ENCODE results near the gene SRXN1. TPM values are rescaled to one million over a fixed set of nuclear protein-coding genes. Genes with fewer than 3 reads are reported as not detected.
"Not testable (repeated sequence)": the region's sequence is repeated elsewhere in the genome, so short reads cannot be mapped to it uniquely, and the experiment has no call there.

The SRXN1 gene
- total RNA-seq, 2 donors from 2014 or later = 5.6 to 9.7 TPM

DNA sequence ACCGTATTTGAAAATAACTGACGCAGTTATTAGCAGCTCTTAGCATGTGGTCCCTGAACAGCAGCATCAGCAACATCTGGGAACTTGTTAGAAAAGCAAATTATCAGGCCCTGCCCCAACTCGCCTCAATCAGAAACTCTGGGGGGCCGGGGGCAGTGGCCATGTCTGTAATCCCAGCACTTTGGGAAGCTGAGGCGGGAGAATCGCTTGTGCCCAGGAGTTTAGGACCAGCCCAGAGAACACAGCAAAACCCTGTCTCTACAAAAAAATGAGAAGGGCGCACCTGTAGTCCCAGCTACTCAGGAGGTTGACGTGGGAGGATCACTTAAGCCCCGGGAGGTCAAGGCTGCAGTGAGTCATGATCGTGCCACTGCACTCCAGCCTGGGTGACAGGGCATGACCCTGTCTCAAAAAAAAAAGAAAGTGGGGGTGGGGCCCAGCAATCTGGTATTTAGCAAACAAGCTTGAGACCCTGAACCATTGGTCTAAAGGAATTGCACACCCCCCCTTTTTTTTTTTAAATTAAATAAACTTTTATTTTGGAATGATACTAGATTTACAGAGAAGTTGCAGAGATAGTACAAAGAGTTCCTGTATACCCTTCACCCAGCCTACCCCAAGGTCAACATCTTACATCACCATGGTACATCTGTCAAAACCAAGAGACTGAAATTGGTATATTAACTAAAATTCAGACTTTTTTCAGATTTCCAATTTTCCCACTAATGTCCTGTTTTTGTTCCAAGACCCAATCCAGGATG is 6.7 kb downstream of the SRXN1 start:
- Mint-ChIP-seq H3K27ac (no peak overlapping the region), H3K4me1 (ENCODE audit: low read depth) (peaks cover 2% of the 10 kb centered on the region), H3K27me3 (ENCODE audit: low read depth) (peaks cover 9% of the 10 kb centered on the region), H3K9me3 (no peaks in the 10 kb centered on the region), H3K4me3 (no peak overlapping the region), H3K36me3 (ENCODE audit: insufficient read depth in 2 of 2) (peaks cover 2 to 5% of the 10 kb centered on the region in 2 donors)
- ATAC-seq (replicated peaks in 1 of 2) = no peak
- no peak for DNase-seq

DNA sequence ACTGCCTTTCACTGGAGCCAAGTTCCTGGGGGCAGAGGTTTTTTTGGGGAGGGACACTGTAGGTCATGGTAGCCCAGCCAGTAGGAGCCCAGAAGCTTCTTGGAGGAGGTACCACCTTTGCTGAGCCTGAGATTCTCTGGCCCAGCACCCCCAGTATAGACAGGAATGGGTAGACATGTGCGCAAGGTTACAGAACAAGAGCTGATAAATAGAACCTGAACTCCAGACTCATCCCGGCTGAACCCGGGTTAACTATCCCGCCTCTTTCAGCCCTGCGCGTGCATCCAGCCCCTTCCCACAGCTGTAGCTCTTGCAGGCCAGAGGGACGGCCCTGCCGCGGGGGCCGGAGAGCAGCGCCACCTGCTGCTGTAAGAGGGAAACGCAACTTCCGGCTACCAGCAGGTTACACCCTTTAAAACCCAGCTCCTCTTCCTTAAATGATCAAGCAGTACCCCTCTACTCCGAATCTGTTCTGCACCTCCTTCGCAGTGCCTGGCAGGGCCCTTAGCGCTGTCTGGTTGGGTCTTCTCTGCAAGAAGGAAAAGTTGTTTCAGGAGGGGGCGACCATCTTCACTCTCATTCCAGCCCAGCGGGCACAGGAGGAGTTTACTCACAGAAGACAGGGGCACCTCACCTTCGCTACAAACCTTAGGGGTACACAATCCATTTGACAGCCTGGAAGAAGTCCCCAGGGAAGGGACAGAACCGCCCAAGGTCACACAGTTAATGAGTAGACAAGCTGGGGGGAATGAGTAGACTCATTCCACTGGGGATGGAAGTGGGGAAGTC is 7.5 kb downstream of the SRXN1 start:
- DNase-seq (peak; percentile 72 to 85), ATAC-seq (replicated peaks in 1 of 2) (peak; percentile 81 to 85)
- H3K4me3 Mint-ChIP-seq = no peak overlapping the region
- H3K27me3 Mint-ChIP-seq (ENCODE audit: low read depth) = peaks cover 10% of the 10 kb centered on the region
- no peaks in the 10 kb centered on the region for H3K4me1 Mint-ChIP-seq (ENCODE audit: low read depth)
- H3K27ac Mint-ChIP-seq = no peak overlapping the region
- no peaks in the 10 kb centered on the region for H3K9me3 Mint-ChIP-seq
- H3K36me3 Mint-ChIP-seq (ENCODE audit: insufficient read depth in 2 of 2) = peaks cover 2 to 5% of the 10 kb centered on the region in 2 donors

DNA sequence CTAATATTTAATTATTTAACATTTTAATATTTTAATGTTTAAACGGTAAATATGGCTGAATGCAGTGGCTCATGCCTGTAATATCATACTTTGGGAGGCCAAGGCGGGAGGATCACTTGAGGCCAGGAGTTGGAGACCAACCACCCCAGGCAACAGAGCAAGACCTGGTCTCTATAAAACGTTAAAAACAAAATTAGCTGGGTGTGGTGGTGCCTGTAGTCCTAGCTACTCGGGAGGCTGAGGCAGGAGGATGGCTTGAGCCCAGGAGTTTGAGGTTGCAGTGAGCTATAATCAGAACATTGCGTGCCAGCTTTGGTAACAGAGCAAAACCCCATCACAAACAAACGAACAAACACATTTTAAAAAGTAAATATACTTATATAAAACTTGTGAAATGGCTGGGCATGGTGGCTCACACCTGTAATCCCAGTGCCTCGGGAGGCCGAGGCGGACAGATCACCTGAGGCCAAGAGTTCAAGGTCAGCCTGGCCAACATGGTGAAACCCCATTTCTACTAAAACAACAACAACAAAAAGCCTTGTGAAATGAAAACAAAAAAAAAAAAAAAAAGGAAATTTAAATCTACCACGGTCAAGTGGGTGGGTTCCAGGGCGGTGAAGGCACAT is 8.2 kb downstream of the SRXN1 start:
- H3K27ac Mint-ChIP-seq = no peak overlapping the region
- H3K4me3 Mint-ChIP-seq = no peak overlapping the region
- DNase-seq (no peak), ATAC-seq (replicated peaks in 1 of 2) (no peak)
- H3K4me1 Mint-ChIP-seq (ENCODE audit: low read depth) = no peaks in the 10 kb centered on the region
- H3K9me3 Mint-ChIP-seq = no peaks in the 10 kb centered on the region
- H3K27me3 Mint-ChIP-seq (ENCODE audit: low read depth) = peaks cover 15% of the 10 kb centered on the region
- H3K36me3 Mint-ChIP-seq (ENCODE audit: insufficient read depth in 2 of 2) = peaks cover 0 to 2% of the 10 kb centered on the region in 2 donors

DNA sequence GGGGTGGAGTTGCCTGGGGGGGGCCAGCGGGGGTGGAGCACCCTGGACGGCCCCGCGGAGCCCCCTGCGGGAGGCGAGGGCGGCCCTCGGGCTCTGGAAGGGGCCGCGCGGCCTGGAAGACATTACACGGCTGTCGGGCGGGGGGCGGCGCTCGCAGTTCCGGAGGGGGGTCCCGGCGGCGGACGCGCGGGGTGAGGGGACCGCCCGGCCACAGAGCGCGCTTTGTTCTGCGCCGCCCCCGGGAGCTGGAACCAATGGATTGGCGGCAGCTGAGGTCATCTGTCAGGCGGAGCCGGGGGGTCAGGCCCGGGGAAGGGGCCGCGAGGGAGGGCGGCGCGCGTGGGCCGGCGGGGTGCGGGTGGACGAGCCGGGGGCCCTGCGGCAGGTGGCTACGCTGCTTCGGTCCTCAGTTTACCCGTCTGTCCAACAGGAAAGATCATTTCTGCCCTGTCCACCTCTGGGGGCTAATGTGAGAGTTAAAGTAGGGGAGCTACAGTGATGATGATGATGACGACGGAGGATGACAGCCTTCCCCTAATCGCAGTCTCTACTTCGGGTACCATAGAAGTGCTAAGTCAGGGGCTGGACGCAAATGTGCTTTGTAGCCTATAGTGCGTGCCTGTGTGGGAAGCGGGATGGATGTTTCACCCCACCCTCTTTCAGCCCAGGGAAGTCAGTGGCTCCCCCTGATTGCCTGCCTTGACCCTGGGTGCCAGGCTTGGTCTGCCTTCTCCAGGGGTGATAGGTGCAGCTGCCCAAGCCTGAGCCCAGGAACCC is 10.4 kb downstream of the SRXN1 start:
- H3K27me3 Mint-ChIP-seq (ENCODE audit: low read depth) = peaks cover 17% of the 10 kb centered on the region
- no peak overlapping the region for H3K4me3 Mint-ChIP-seq
- no peaks in the 10 kb centered on the region for H3K9me3 Mint-ChIP-seq
- DNase-seq (no peak), ATAC-seq (replicated peaks in 1 of 2) (no peak)
- H3K4me1 Mint-ChIP-seq (ENCODE audit: low read depth) = no peaks in the 10 kb centered on the region
- no peaks in the 10 kb centered on the region for H3K36me3 Mint-ChIP-seq (ENCODE audit: insufficient read depth in 2 of 2)
- no peak overlapping the region for H3K27ac Mint-ChIP-seq

DNA sequence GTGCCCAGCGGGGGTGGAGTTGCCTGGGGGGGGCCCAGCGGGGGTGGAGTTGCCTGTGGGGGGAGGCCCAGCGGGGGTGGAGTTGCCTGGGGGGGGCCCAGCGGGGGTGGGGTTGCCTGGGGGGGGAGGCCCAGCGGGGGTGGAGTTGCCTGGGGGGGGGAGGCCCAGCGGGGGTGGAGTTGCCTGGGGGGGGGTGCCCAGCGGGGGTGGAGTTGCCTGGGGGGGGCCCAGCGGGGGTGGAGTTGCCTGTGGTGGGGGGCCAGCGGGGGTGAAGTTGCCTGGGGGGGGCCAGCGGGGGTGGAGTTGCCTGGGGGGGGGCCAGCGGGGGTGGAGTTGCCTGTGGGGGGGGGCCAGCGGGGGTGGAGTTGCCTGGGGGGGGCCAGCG is 11.0 kb downstream of the SRXN1 start:
- H3K9me3 Mint-ChIP-seq; H3K4me3 Mint-ChIP-seq; ATAC-seq (replicated peaks in 1 of 2): not testable (repeated sequence)

GRCh38 chr20:641516-641875 is 11.5 kb downstream of the SRXN1 start:
- ATAC-seq (replicated peaks in 1 of 2) (no peak), DNase-seq (no peak)
- H3K27ac Mint-ChIP-seq = no peak overlapping the region
- H3K36me3 Mint-ChIP-seq (ENCODE audit: insufficient read depth in 2 of 2) = no peaks in the 10 kb centered on the region
- no peaks in the 10 kb centered on the region for H3K4me1 Mint-ChIP-seq (ENCODE audit: low read depth)
- H3K4me3 Mint-ChIP-seq = peak overlapping the region in 1 of 2 donors; percentile 25
- peaks cover 21% of the 10 kb centered on the region for H3K27me3 Mint-ChIP-seq (ENCODE audit: low read depth)
- H3K9me3 Mint-ChIP-seq = no peaks in the 10 kb centered on the region

More for the DNA sequence above, 11.0 kb downstream of the SRXN1 start:
- not testable (repeated sequence) for H3K4me1 Mint-ChIP-seq (ENCODE audit: low read depth); H3K36me3 Mint-ChIP-seq (ENCODE audit: insufficient read depth in 2 of 2); H3K27ac Mint-ChIP-seq; DNase-seq
- H3K27me3 Mint-ChIP-seq (ENCODE audit: low read depth) = peaks cover 21% of the 10 kb centered on the region

DNA sequence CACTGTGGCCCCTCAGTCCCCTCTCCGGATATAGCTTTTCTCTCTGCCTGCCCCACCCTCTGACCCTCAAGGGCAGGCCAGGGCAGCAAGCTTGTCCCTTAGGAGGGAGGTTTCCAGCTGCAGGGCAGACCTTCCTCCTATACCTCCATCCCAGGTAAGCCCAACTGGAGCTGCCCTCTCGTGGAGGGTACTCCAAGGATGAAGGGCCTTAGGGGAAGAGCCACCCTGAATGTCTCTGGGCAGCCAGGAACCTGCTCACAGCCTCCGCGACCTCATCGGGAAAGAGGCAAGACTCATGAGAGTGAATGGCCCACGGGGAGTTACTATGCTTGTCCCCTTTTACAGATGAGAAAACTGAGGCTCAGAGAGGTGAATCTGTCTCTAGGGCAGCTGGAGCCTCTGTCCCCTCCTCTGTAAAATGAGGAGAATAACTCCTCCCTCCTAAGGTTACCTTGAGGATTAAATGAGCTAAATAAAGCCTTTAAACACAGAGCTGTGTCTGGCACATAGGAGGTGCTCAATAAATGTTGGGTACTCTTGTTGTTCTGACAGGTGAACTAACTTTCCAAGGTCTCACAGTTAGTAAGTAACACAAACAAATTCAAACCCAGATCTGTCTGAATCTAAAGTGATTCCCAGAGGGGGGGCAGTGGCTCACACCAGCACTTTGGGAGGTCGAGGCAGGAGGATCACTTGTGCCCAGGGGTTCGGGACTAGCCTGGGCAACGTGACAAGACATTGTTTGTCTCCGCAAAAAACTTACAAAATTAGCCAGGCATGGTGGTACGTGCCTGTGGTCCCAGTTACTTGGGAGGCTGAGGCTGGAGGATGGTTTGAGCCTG is 12.1 kb downstream of the SRXN1 start:
- Mint-ChIP-seq H3K27ac (no peak overlapping the region), H3K9me3 (no peaks in the 10 kb centered on the region), H3K4me3 (peak overlapping the region in 1 of 2 donors; percentile 25), H3K27me3 (ENCODE audit: low read depth) (peaks cover 21% of the 10 kb centered on the region), H3K4me1 (ENCODE audit: low read depth) (no peaks in the 10 kb centered on the region), H3K36me3 (ENCODE audit: insufficient read depth in 2 of 2) (no peaks in the 10 kb centered on the region)
- ATAC-seq (replicated peaks in 1 of 2) (no peak), DNase-seq (no peak)

GRCh38 chr20:638579-638978 is 14.4 kb downstream of the SRXN1 start:
- Mint-ChIP-seq H3K36me3 (ENCODE audit: insufficient read depth in 2 of 2) (no peaks in the 10 kb centered on the region), H3K27me3 (ENCODE audit: low read depth) (peaks cover 21% of the 10 kb centered on the region), H3K4me1 (ENCODE audit: low read depth) (no peaks in the 10 kb centered on the region), H3K9me3 (no peaks in the 10 kb centered on the region), H3K27ac (no peak overlapping the region), H3K4me3 (no peak overlapping the region)
- ATAC-seq (replicated peaks in 1 of 2) (no peak), DNase-seq (no peak)

- no peak for ATAC-seq (replicated peaks in 1 of 2)
- Mint-ChIP-seq H3K4me1 (ENCODE audit: low read depth) (no peaks in the 10 kb centered on the region), H3K9me3 (no peaks in the 10 kb centered on the region), H3K27ac (no peak overlapping the region), H3K36me3 (ENCODE audit: insufficient read depth in 2 of 2) (no peaks in the 10 kb centered on the region), H3K27me3 (ENCODE audit: low read depth) (peaks cover 12% of the 10 kb centered on the region), H3K4me3 (no peak overlapping the region)
- no peak for DNase-seq
These were observed 15.4 kb downstream of the SRXN1 start for GRCh38 chr20:637559-637958.

GRCh38 chr20:635893-636338 is 17.1 kb downstream of the SRXN1 start:
- Mint-ChIP-seq H3K4me3 (no peak overlapping the region), H3K36me3 (ENCODE audit: insufficient read depth in 2 of 2) (no peaks in the 10 kb centered on the region), H3K4me1 (ENCODE audit: low read depth) (no peaks in the 10 kb centered on the region), H3K9me3 (no peaks in the 10 kb centered on the region), H3K27me3 (ENCODE audit: low read depth) (peaks cover 12% of the 10 kb centered on the region), H3K27ac (no peak overlapping the region)
- DNase-seq (no peak), ATAC-seq (replicated peaks in 1 of 2) (no peak)

DNA sequence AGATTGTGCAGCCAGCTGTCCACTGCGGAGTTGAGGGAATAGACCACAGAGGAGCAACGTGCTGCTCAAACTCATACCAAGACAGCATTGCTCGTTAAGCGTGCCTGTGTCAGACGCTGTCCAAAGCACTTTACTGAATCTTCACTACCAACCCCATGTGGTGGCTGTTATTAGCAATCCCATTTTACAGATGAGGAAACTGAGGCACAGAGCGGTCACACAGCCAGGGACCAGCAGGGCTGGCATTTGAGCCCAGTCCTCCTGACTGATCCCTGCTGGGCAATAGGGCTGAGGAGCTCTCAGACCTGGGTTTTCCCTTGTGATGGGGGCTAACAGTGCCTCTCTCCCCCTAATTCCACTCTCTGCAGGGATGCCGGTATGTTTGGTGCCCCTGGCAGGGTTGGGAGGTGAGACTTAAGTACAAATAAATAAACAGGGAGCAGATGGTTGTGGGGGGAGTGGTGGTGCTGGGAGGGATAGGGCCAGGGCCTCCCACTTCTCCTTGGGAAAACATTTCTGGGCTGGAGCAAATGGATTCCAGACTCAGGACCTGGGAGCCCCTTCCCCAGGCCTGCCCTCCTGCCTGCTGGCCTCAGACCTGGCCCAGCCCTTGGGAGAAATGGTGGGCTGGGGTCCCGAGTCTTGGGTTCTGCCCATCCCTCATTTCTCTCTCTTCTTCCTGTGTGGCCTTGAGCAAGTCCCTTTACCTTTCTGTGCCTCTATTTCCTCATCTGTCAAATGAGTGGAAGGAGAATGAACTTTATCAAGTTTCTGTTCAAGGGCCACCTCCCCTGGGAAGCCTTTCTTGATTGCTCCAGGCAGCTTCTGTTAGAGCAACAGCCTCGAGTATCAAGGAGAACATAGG is 17.7 kb downstream of the SRXN1 start:
- H3K27me3 Mint-ChIP-seq (ENCODE audit: low read depth) = peaks cover 9% of the 10 kb centered on the region
- H3K9me3 Mint-ChIP-seq = no peaks in the 10 kb centered on the region
- H3K27ac Mint-ChIP-seq = no peak overlapping the region
- no peaks in the 10 kb centered on the region for H3K36me3 Mint-ChIP-seq (ENCODE audit: insufficient read depth in 2 of 2)
- ATAC-seq (replicated peaks in 1 of 2) = no peak
- no peak overlapping the region for H3K4me3 Mint-ChIP-seq
- DNase-seq = no peak
- H3K4me1 Mint-ChIP-seq (ENCODE audit: low read depth) = no peaks in the 10 kb centered on the region

All from activated T-cell treated with anti-CD3 and anti-CD28 coated beads, Interleukin-2, amount 50 U/mL, for 72 hours (primary cell).